Choroid plexus epithelial cell (primary cell): Measurements from ENCODE around the gene XRCC4.
A peak's percentile ranks its signal among the peaks of the same experiment; 100 is the strongest.

Experiments used
- DNase-seq: peaks from one replicate; pipeline ENCODE4 v3.0.0-alpha.2; 2010; ENCODE audit warnings: low read depth
- H3K4me3 ChIP-seq: 2 replicates; pipeline ENCODE4 v1.5.1; 2011; ENCODE audit warnings: low read depth, mild to moderate bottlenecking, control low read depth, low read length, moderate library complexity
- TF ChIP-seq, protein P1 (sequence below): conservative IDR thresholded peaks from 2 replicates; pipeline ENCODE4 v1.5.1; 2011; ENCODE audit warnings: low read depth, mild to moderate bottlenecking, control low read depth, inconsistent platforms, low read length, moderate library complexity

XRCC4 gene

GRCh38 chr5:83222906-83223305, 145.6 kb downstream of the XRCC4 start:
- no peak for DNase-seq
- TF ChIP-seq, protein P1, sequence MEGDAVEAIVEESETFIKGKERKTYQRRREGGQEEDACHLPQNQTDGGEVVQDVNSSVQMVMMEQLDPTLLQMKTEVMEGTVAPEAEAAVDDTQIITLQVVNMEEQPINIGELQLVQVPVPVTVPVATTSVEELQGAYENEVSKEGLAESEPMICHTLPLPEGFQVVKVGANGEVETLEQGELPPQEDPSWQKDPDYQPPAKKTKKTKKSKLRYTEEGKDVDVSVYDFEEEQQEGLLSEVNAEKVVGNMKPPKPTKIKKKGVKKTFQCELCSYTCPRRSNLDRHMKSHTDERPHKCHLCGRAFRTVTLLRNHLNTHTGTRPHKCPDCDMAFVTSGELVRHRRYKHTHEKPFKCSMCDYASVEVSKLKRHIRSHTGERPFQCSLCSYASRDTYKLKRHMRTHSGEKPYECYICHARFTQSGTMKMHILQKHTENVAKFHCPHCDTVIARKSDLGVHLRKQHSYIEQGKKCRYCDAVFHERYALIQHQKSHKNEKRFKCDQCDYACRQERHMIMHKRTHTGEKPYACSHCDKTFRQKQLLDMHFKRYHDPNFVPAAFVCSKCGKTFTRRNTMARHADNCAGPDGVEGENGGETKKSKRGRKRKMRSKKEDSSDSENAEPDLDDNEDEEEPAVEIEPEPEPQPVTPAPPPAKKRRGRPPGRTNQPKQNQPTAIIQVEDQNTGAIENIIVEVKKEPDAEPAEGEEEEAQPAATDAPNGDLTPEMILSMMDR: no peak
- H3K4me3 ChIP-seq: no peak overlapping the region

DNA sequence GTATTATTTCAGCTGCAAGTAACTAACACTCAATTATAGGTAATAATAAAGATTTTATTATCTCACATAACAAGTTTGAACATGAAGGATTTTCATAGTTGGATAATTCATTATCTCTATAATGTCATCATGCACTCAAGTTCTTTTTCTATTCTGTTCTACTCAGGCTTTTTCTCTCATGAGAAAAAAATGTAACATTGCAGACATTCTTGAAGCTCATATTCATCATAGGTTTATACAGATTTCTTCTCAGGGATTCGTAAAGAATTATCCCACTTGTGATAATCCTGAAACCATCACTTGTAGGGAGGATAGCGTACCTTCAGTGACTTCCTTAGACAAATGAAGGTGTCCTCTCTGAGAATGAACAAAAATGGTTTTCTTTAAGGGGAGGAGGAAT, 150.3 kb downstream of the XRCC4 start:
- H3K4me3 ChIP-seq: no peak overlapping the region
- peak; percentile 41 for DNase-seq
- TF ChIP-seq, protein P1: no peak

- TF ChIP-seq, protein P1: no peak
- no peak overlapping the region for H3K4me3 ChIP-seq
- no peak for DNase-seq
Observed at GRCh38 chr5:83230511-83230910, 153.2 kb downstream of the XRCC4 start.

DNA sequence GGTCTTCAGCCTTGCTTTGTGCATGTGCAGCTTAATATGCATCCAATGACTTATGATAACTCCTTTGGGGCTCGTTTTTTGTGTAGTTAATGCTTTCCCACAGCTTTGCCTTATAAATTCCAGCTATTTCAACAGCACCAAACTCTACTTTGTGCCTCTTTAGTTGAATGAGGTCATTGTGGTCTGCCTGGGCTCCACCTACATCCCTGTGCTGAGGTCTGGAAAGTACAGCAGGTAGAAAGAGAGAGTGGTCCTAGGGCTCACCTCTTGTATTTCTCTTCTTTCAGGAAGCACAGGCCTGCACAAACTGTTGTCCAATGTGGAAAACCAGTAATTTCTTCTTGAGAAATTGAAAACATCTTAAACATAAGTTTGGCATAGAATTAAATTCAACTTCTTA, 167.2 kb downstream of the XRCC4 start:
- no peak overlapping the region for H3K4me3 ChIP-seq
- TF ChIP-seq, protein P1: no peak
- no peak for DNase-seq

DNA sequence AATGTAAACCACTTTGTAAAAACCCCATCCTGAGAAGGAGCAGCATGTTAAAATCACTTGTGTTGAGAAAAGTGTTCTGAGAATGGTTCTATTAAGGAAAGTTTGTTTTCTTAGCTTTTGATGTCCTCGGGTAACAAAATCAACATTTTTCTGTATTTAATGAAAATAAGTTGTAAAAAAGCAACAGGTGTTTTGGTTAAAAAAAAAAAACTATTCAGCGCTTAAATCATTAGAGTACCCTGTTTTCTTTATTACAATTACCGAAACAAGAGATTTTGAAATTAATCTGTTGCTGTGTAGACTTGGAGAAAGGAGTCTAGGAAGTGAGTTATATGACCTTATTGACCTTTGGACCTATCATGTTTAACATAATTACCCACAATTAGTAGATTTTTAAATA, 167.7 kb downstream of the XRCC4 start:
- TF ChIP-seq, protein P1: no peak
- H3K4me3 ChIP-seq: no peak overlapping the region
- no peak for DNase-seq

DNA sequence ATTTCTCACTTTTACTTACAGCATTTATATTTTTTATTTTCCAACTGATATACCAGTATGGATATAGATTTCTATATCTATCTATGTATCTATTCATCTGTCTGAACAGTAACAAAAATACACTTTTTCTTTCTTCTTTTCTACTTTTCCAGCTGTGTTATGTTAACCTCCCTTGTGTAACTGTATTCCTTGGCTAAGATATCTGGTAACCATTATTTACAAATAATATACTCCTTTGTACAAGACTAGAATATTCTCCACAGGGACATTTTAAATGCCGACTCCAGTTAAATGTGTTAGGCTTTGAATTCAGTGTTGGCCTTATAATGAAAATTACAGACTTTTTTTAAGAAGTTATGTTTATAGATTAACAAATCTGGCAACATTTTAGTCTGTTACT, 168.7 kb downstream of the XRCC4 start:
- DNase-seq: peak; percentile 12
- TF ChIP-seq, protein P1: no peak

DNA sequence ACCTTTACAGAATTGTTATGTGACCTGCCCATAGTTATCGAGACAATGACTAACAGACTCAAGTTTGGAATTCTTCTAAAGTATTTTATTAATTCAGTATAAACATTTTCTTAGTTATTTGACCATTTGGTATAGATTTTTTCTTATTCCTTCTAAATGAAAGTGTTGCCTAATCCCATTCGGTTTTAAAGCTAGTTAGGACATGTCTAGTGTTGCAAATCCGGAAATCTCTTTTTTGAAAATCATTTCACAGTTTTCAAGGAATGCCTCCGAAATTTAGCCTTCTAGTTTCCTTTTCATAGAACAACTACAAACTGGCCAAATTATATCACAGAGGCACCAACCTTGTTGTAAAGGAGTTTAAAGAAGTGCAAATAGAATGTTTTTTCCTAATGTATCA, 171.8 kb downstream of the XRCC4 start:
- DNase-seq: no peak
- TF ChIP-seq, protein P1: no peak

More for the DNA sequence above, 168.7 kb downstream of the XRCC4 start:
- H3K4me3 ChIP-seq: no peak overlapping the region

More for the DNA sequence above, 171.8 kb downstream of the XRCC4 start:
- no peak overlapping the region for H3K4me3 ChIP-seq
